ENCODE data around the gene PAM.

DNA sequence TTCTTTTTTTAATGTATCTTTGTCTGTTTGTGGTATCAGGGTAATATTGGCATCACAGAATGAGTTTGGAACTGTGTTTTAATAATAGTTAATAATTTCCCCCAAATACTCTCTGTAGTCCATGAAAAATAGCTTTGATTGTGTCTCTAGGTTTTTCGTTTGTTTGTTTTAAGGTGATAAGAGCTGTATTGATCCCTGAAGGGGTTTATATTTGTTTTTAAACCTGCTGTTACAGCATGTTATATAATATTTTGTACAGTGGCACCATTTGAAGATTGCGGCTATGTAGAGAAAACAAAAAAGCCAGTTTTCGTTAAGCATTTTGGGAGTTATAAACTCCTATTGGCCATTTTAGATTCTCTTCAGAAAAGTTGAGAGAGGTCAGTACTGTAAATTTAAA is 15.7 kb downstream of the PAM start:
- TF ChIP-seq, protein P1, sequence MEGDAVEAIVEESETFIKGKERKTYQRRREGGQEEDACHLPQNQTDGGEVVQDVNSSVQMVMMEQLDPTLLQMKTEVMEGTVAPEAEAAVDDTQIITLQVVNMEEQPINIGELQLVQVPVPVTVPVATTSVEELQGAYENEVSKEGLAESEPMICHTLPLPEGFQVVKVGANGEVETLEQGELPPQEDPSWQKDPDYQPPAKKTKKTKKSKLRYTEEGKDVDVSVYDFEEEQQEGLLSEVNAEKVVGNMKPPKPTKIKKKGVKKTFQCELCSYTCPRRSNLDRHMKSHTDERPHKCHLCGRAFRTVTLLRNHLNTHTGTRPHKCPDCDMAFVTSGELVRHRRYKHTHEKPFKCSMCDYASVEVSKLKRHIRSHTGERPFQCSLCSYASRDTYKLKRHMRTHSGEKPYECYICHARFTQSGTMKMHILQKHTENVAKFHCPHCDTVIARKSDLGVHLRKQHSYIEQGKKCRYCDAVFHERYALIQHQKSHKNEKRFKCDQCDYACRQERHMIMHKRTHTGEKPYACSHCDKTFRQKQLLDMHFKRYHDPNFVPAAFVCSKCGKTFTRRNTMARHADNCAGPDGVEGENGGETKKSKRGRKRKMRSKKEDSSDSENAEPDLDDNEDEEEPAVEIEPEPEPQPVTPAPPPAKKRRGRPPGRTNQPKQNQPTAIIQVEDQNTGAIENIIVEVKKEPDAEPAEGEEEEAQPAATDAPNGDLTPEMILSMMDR (optimal IDR thresholded peaks at IDR 0.05 in 1 of 3, IDR thresholded peaks at IDR 0.05 in 1 of 3, conservative IDR thresholded peaks at IDR 0.05 in 1 of 3; ENCODE audit: extremely low read depth in 1 of 3, insufficient read depth in 2 of 3, low read length in 3 of 3) = no peak
- TF ChIP-seq EZH2 (IDR thresholded peaks at IDR 0.05; ENCODE audit: low read length) = no peak
